IMR-90 (cell line): ENCODE measurements around the gene MGME1. TPM values are rescaled to one million over a fixed set of nuclear protein-coding genes. Genes with fewer than 3 reads are reported as not detected.

Source experiments
- ATAC-seq: fragments of 200-7000 bp; cut with Tn5 transposase; 2 replicates; pipeline ENCODE4 v1.9.1; 2020; ENCODE audit warnings: low read depth, mild to moderate bottlenecking, moderate library complexity
- BruUV-seq: library from RNA; stranded (reverse); fragments of 400-500 nt; replicated peaks from 2 replicates; lab custom pipeline; 2021; lab: Mats Ljungman, UMichigan
- CTCF ChIA-PET: fragments of 300-600 bp; formaldehyde crosslinking; extraction: SDS; loops from one replicate; lab custom pipeline; 2021; ENCODE audit warnings: antibody characterized with exemption; lab: Yijun Ruan, JAX
- POLR2A ChIA-PET: fragments of 300-600 bp; sonication (Branson Sonifier 250); formaldehyde crosslinking; loops from one replicate; lab custom pipeline; 2022; ENCODE audit warnings: antibody characterized with exemption; ENCODE audit not compliant: unreplicated experiment; lab: Charles Lee
- DNase-seq: peaks from one replicate; pipeline ENCODE4 v3.0.0; 2013
- H2AFZ ChIP-seq: replicated peaks from 2 replicates; pipeline ENCODE3; 2013; ENCODE audit warnings: low read length, mild to moderate bottlenecking; ENCODE audit not compliant: poor library complexity
- H2AK5ac ChIP-seq: 2 replicates; pipeline ENCODE4 v1.6.1; 2013; ENCODE audit warnings: low read depth, low read length, inconsistent platforms
- H2AK9ac ChIP-seq: replicated peaks from 2 replicates; pipeline ENCODE3; 2013; ENCODE audit warnings: mild to moderate bottlenecking, low read depth, low read length, moderate library complexity; ENCODE audit not compliant: poor library complexity
- H2BK120ac ChIP-seq: 2 replicates; pipeline ENCODE4 v1.6.1; 2013; ENCODE audit warnings: low read depth, low read length, inconsistent platforms
- H2BK15ac ChIP-seq: 3 replicates; pipeline ENCODE4 v1.6.1; 2013; ENCODE audit warnings: low read depth, low read length, inconsistent platforms
- H2BK20ac ChIP-seq: 2 replicates; pipeline ENCODE4 v1.6.1; 2013; ENCODE audit warnings: low read depth, mild to moderate bottlenecking, inconsistent platforms, low read length, moderate library complexity
- H2BK5ac ChIP-seq: 2 replicates; pipeline ENCODE4 v1.6.1; 2013; ENCODE audit warnings: mild to moderate bottlenecking, low read depth, low read length, inconsistent platforms; ENCODE audit not compliant: poor library complexity, severe bottlenecking
- H3K14ac ChIP-seq: replicated peaks from 2 replicates; pipeline ENCODE4 v1.6.1; 2013; ENCODE audit warnings: low read depth, low read length, inconsistent platforms
- H3K18ac ChIP-seq: 2 replicates; pipeline ENCODE4 v1.6.1; 2013; ENCODE audit warnings: low read depth, low read length, control low read depth
- H3K23ac ChIP-seq: 2 replicates; pipeline ENCODE4 v1.6.1; 2013; ENCODE audit warnings: low read depth, low read length, inconsistent platforms
- H3K27ac ChIP-seq: 2 replicates; pipeline ENCODE4 v1.5.1; 2013; ENCODE audit warnings: mild to moderate bottlenecking, control low read depth, low read length; ENCODE audit not compliant: insufficient read depth
- H3K27me3 ChIP-seq: 2 replicates; pipeline ENCODE4 v1.6.1; 2013; ENCODE audit warnings: low read length; ENCODE audit not compliant: control insufficient read depth, insufficient read depth
- H3K36me3 ChIP-seq: 2 replicates; pipeline ENCODE4 v1.6.1; 2013; ENCODE audit warnings: low read length, mixed read lengths; ENCODE audit not compliant: control insufficient read depth, insufficient read depth
- H3K4ac ChIP-seq: 2 replicates; pipeline ENCODE4 v1.6.1; 2013; ENCODE audit warnings: low read depth, low read length, inconsistent platforms
- H3K4me1 ChIP-seq: 2 replicates; pipeline ENCODE4 v1.6.1; 2013; ENCODE audit warnings: low read length, mixed read lengths; ENCODE audit not compliant: control insufficient read depth, insufficient read depth
- H3K4me2 ChIP-seq: 2 replicates; pipeline ENCODE4 v1.6.1; 2013; ENCODE audit warnings: low read depth, mild to moderate bottlenecking, control low read depth, low read length, moderate library complexity
- H3K4me3 ChIP-seq: 2 replicates; pipeline ENCODE4 v1.5.1; 2013; ENCODE audit warnings: low read depth, mild to moderate bottlenecking, control low read depth, low read length, moderate library complexity; ENCODE audit not compliant: insufficient read depth
- H3K56ac ChIP-seq: 2 replicates; pipeline ENCODE4 v1.6.1; 2013; ENCODE audit warnings: low read length, inconsistent platforms; ENCODE audit not compliant: insufficient read depth; ENCODE audit errors: extremely low read depth
- H3K79me1 ChIP-seq, 2 experiments: 2 replicates each; pipeline ENCODE4 v1.6.1; 2013; ENCODE audit warnings: low read length in 2 of 2, inconsistent platforms in 1 of 2, low read depth in 1 of 2
- H3K9ac ChIP-seq: 2 replicates; pipeline ENCODE4 v1.6.1; 2013; ENCODE audit warnings: low read depth, low read length, control low read depth
- H3K9me1 ChIP-seq: 2 replicates; pipeline ENCODE4 v1.6.1; 2013; ENCODE audit warnings: low read length, inconsistent platforms; ENCODE audit not compliant: insufficient read depth
- H3K9me3 ChIP-seq: 2 replicates; pipeline ENCODE4 v1.6.1; 2013; ENCODE audit warnings: low read length; ENCODE audit not compliant: control insufficient read depth, insufficient read depth
- H4K20me1 ChIP-seq: 2 replicates; pipeline ENCODE4 v1.6.1; 2013; ENCODE audit warnings: low read length, inconsistent platforms; ENCODE audit not compliant: insufficient read depth
- H4K5ac ChIP-seq: 2 replicates; pipeline ENCODE4 v1.6.1; 2013; ENCODE audit warnings: mild to moderate bottlenecking, low read depth, low read length, control low read depth
- H4K8ac ChIP-seq, 2 experiments: 2 replicates each; pipeline ENCODE4 v1.6.1; 2013; ENCODE audit warnings: low read depth in 2 of 2, low read length in 2 of 2, control low read depth in 1 of 2, inconsistent platforms in 1 of 2
- H4K91ac ChIP-seq: 2 replicates; pipeline ENCODE4 v1.6.1; 2013; ENCODE audit warnings: low read depth, low read length, inconsistent platforms; ENCODE audit not compliant: insufficient read depth
- CEBPB ChIP-seq: IDR thresholded peaks from 2 replicates; pipeline ENCODE4 v1.6.1; 2012; ENCODE audit warnings: low read depth, low read length, improper control_type of control experiment
- ELK1 ChIP-seq: fragments of 150-350 bp; IDR thresholded peaks from 2 replicates; pipeline ENCODE4 v1.6.1; 2016; ENCODE audit warnings: low read depth, mild to moderate bottlenecking, low read length, moderate library complexity, borderline replicate concordance
- MXI1 ChIP-seq: IDR thresholded peaks from 2 replicates; pipeline ENCODE4 v1.6.1; 2012; ENCODE audit warnings: low read depth, mild to moderate bottlenecking, low read length, moderate library complexity, borderline replicate concordance
- RCOR1 ChIP-seq: IDR thresholded peaks from 2 replicates; pipeline ENCODE4 v1.6.1; 2012; ENCODE audit warnings: mild to moderate bottlenecking, low read length, improper control_type of control experiment; ENCODE audit not compliant: insufficient replicate concordance
- SMC3 ChIP-seq: fragments of 150-350 bp; IDR thresholded peaks from 2 replicates; pipeline ENCODE4 v1.6.1; 2016; ENCODE audit warnings: low read depth, mild to moderate bottlenecking, antibody characterized with exemption, low read length, moderate library complexity
- WGBS, 2 experiments: methylation state at CpG; one replicate each; pipeline versions ENCODE4 v1.1.5 to v1.1.7; 2013; ENCODE audit warnings: missing lambda C conversion rate in 2 of 2; ENCODE audit not compliant: insufficient read length in 1 of 2; ENCODE audit errors: extremely low coverage in 2 of 2; 5-methylcytosine and 5-hydroxymethylcytosine counted together
- dilution Hi-C: fragments of 300-500 bp; cut with HindIII; formaldehyde crosslinking; loops from one replicate; pipeline ENCODE4 v1.14.3; 2018; ENCODE audit warnings: low sequenced_read_pairs; ENCODE audit not compliant: unreplicated experiment
- in situ Hi-C: fragments of 300-500 bp; cut with MboI; formaldehyde crosslinking; loops from 3 replicates; pipeline ENCODE4 v1.14.3; 2019; ENCODE audit warnings: low sequenced_read_pairs, inconsistent platforms, mixed read lengths
- intact Hi-C: fragments of 100-400 bp; cut with micrococcal nuclease; formaldehyde crosslinking; loops from 2 replicates; pipeline ENCODE4 v1.10.0; 2022
- polyA plus RNA-seq, 3 experiments: library from polyadenylated mRNA; depleted of rRNA; stranded (reverse); fragments of >200 nt; gene quantifications; 2 replicates each; pipeline ENCODE4 v1.2.3, GENCODE V29; 2012; ENCODE audit warnings: low replicate concordance in 1 of 3
- total RNA-seq: library from RNA; depleted of rRNA; stranded (reverse); fragments of >200 nt; gene quantifications from 2 replicates; pipeline ENCODE4 v1.2.3, GENCODE V29; 2012

The MGME1 gene
- total and polyA plus RNA-seq, 2 of the 4 experiments (the other 2 are of a cell fraction) = 7.2 to 9.3 TPM

GRCh38 chr20:17946572-17947473 is 22.0 kb upstream of the MGME1 start:
- H2AFZ ChIP-seq = no peak overlapping the region
- no peak for DNase-seq
- ATAC-seq = no peak
- no peak overlapping the region for H3K18ac ChIP-seq
- POLR2A ChIA-PET = no interaction called here
- intact Hi-C loops = no loop called here
- H3K4me2 ChIP-seq = no peak overlapping the region
- H3K79me1 ChIP-seq = peaks cover 48 to 60% of the 10 kb centered on the region in 2 experiments
- CTCF ChIA-PET = interaction anchor here (2.8 kb wide), 1 partner anchor 8 kb away, joined by 7 read pairs; no protein-coding TSS in a partner anchor
- no peak overlapping the region for H4K91ac ChIP-seq
- H3K56ac ChIP-seq = no peak overlapping the region
- dilution Hi-C loops = no loop called here
- H3K14ac ChIP-seq = no peak overlapping the region
- H2BK15ac ChIP-seq = no peak overlapping the region
- no peak overlapping the region for H3K9ac ChIP-seq
- H2AK5ac ChIP-seq = no peak overlapping the region
- in situ Hi-C loops = no loop called here
- no CpG with 5 or more reads among the region's 6 CpGs for WGBS, 2 experiments
- H3K27ac ChIP-seq = no peak overlapping the region
- H3K23ac ChIP-seq = peak overlapping the region; percentile 82; the same call in 1 of the 2 replicates
- peaks cover 3% of the 10 kb centered on the region for H3K9me1 ChIP-seq
- H3K4ac ChIP-seq = no peak overlapping the region
- no peak overlapping the region for H4K5ac ChIP-seq
- no peaks in the 10 kb centered on the region for H3K9me3 ChIP-seq
- no peak overlapping the region for H2BK5ac ChIP-seq
- TF ChIP-seq CEBPB (no peak), RCOR1 (no peak), MXI1 (no peak), SMC3 (no peak), ELK1 (no peak)
- peaks cover 10% of the 10 kb centered on the region for H4K20me1 ChIP-seq
- no peaks in the 10 kb centered on the region for H3K27me3 ChIP-seq
- no peak overlapping the region for H2BK120ac ChIP-seq
- no peak overlapping the region for H2BK20ac ChIP-seq
- H4K8ac ChIP-seq = no peak overlapping the region
- peaks cover 62% of the 10 kb centered on the region for H3K36me3 ChIP-seq
- BruUV-seq = TSS peak; percentile 2
- H3K4me3 ChIP-seq = no peak overlapping the region
- H2AK9ac ChIP-seq = no peak overlapping the region
- no peaks in the 10 kb centered on the region for H3K4me1 ChIP-seq
